OCI-LY7 (cell line): ENCODE data around the gene SLC38A9.

ENCODE experiments used
- CTCF ChIP-seq: fragments of 200-600 bp; sonication (generic); conservative IDR thresholded peaks from 2 replicates; pipeline ENCODE4 v1.5.1; 2014; ENCODE audit warnings: mild to moderate bottlenecking, antibody characterized with exemption, low read length, moderate library complexity, mixed read lengths
- EZH2phosphoT487 ChIP-seq: fragments of 200-600 bp; sonication (generic); IDR thresholded peaks from 2 replicates; pipeline ENCODE4 v1.6.1; 2018; ENCODE audit warnings: low read depth, borderline replicate concordance, mild to moderate bottlenecking, mixed run types, antibody characterized with exemption, low read length, moderate library complexity, mixed read lengths

GRCh38 chr5:55625589-55625909, 86.6 kb downstream of the SLC38A9 start:
- no peak for TF ChIP-seq CTCF
- no peak for TF ChIP-seq EZH2phosphoT487
